HepG2 (cell line): Measurements from ENCODE around the gene NFX1. TPM values are rescaled to one million over a fixed set of nuclear protein-coding genes. Genes with fewer than 3 reads are reported as not detected.

Source experiments
- ARID2 ChIP-seq: sonication (generic); formaldehyde crosslinking; IDR thresholded peaks from 2 replicates; pipeline ENCODE4 v1.8.1; 2022; ENCODE audit warnings: mild to moderate bottlenecking, missing genetic modification reagents, borderline replicate concordance
- ATAD3A ChIP-seq: sonication (generic); formaldehyde crosslinking; IDR thresholded peaks from 2 replicates; pipeline ENCODE4 v1.4.0; 2020; ENCODE audit warnings: missing genetic modification reagents
- ATF7 ChIP-seq, 2 experiments: fragments of 450-650 bp in 1 of 2; sonication (generic) in 1 of 2; formaldehyde crosslinking in 1 of 2; IDR thresholded peaks; 2 replicates each; pipeline versions ENCODE4 v1.4.0 to v1.6.1; 2016 to 2020; ENCODE audit warnings: antibody characterized with exemption in 1 of 2, mild to moderate bottlenecking in 1 of 2, missing genetic modification reagents in 1 of 2
- DDIT3 ChIP-seq: sonication (generic); formaldehyde crosslinking; IDR thresholded peaks from 2 replicates; pipeline ENCODE4 v1.4.0; 2020; ENCODE audit warnings: mild to moderate bottlenecking, missing genetic modification reagents
- GATAD1 ChIP-seq: IDR thresholded peaks from 2 replicates; pipeline ENCODE4 v1.6.1; 2016; ENCODE audit warnings: missing genetic modification reagents, missing compliant biosample characterization
- KAT7 ChIP-seq: IDR thresholded peaks from 2 replicates; pipeline ENCODE4 v1.6.1; 2018; ENCODE audit warnings: borderline replicate concordance, missing compliant biosample characterization
- KLF16 ChIP-seq, 2 experiments: sonication (generic) in 1 of 2; formaldehyde crosslinking in 1 of 2; IDR thresholded peaks; 2 replicates each; pipeline versions ENCODE4 v1.6.1 to v1.8.0; 2016 to 2023; ENCODE audit warnings: missing genetic modification reagents in 2 of 2, missing compliant biosample characterization in 1 of 2
- MATR3 ChIP-seq: sonication (generic); formaldehyde crosslinking; IDR thresholded peaks from 2 replicates; pipeline ENCODE4 v1.4.0; 2020; ENCODE audit warnings: missing genetic modification reagents
- MEIS1 ChIP-seq: sonication (generic); formaldehyde crosslinking; IDR thresholded peaks from 2 replicates; pipeline ENCODE4 v1.9.0; 2021; ENCODE audit warnings: mild to moderate bottlenecking, missing genetic modification reagents, moderate library complexity, borderline replicate concordance
- MYPOP ChIP-seq: sonication (generic); formaldehyde crosslinking; IDR thresholded peaks from 2 replicates; pipeline ENCODE4 v1.8.1; 2023; ENCODE audit warnings: mild to moderate bottlenecking, moderate library complexity, missing genetic modification reagents
- NCOA2 ChIP-seq: sonication (generic); formaldehyde crosslinking; IDR thresholded peaks from 2 replicates; pipeline ENCODE4 v1.8.0; 2022; ENCODE audit warnings: inconsistent platforms
- POLR2AphosphoS5 ChIP-seq: IDR thresholded peaks from 2 replicates; pipeline ENCODE4 v1.6.1; 2012; ENCODE audit warnings: low read depth, low read length
- POLR2G ChIP-seq: fragments of 200-400 bp; formaldehyde crosslinking; IDR thresholded peaks from 2 replicates; pipeline ENCODE4 v1.6.1; 2018; ENCODE audit warnings: mild to moderate bottlenecking, low read depth, low read length, moderate library complexity
- TFAP4 ChIP-seq: sonication (generic); IDR thresholded peaks from 2 replicates; pipeline ENCODE4 v1.6.1; 2016; ENCODE audit warnings: low read depth, borderline replicate concordance
- ZBTB21 ChIP-seq: sonication (generic); formaldehyde crosslinking; IDR thresholded peaks from 2 replicates; pipeline ENCODE4 v1.4.0; 2020; ENCODE audit warnings: missing genetic modification reagents
- ZFP1 ChIP-seq: IDR thresholded peaks from 2 replicates; pipeline ENCODE4 v1.6.1; 2016
- ZFP36 ChIP-seq: fragments of 150-350 bp; IDR thresholded peaks from 2 replicates; pipeline ENCODE4 v1.6.1; 2018; ENCODE audit warnings: borderline replicate concordance, low read length, low read depth; ENCODE audit not compliant: partially characterized antibody
- ZGPAT ChIP-seq: IDR thresholded peaks from 2 replicates; pipeline ENCODE4 v1.6.1; 2016; ENCODE audit warnings: mild to moderate bottlenecking
- ZNF121 ChIP-seq: sonication (generic); formaldehyde crosslinking; IDR thresholded peaks from 2 replicates; pipeline ENCODE4 v1.5.0; 2020; ENCODE audit warnings: mild to moderate bottlenecking, missing genetic modification reagents
- ZNF577 ChIP-seq: sonication (generic); formaldehyde crosslinking; IDR thresholded peaks from 2 replicates; pipeline ENCODE4 v1.4.0; 2020; ENCODE audit warnings: mild to moderate bottlenecking, low read depth, missing genetic modification reagents, borderline replicate concordance
- ZNF615 ChIP-seq: sonication (generic); formaldehyde crosslinking; IDR thresholded peaks from 2 replicates; pipeline ENCODE4 v1.5.0; 2020; ENCODE audit warnings: mild to moderate bottlenecking, missing genetic modification reagents, borderline replicate concordance
- ZNF772 ChIP-seq: sonication (generic); formaldehyde crosslinking; IDR thresholded peaks from 2 replicates; pipeline ENCODE4 v1.5.0; 2020; ENCODE audit warnings: mild to moderate bottlenecking, missing genetic modification reagents
- ZNF784 ChIP-seq: sonication (generic); formaldehyde crosslinking; IDR thresholded peaks from 2 replicates; pipeline ENCODE4 v1.5.1; 2020; ENCODE audit warnings: missing genetic modification reagents, mild to moderate bottlenecking, borderline replicate concordance
- ZNF883 ChIP-seq: sonication (generic); formaldehyde crosslinking; IDR thresholded peaks from 2 replicates; pipeline ENCODE4 v1.5.1; 2020; ENCODE audit warnings: mild to moderate bottlenecking, missing genetic modification reagents; ENCODE audit errors: not compliant biosample characterization
- polyA plus RNA-seq, 8 experiments: library from polyadenylated mRNA; depleted of rRNA in 3 of 8; stranded (reverse) in 7 of 8; unstranded in 1 of 8; fragments of >200 nt; fragmentation: Illumina TruSeq in 4 of 8; extraction: Trizol in 4 of 8; gene quantifications; 2 replicates each; pipeline versions ENCODE4 v1.2.1 to v1.2.3, GENCODE V29; 2011 to 2016; ENCODE audit warnings: low read depth in 4 of 8, missing spikeins in 1 of 8, mixed read lengths in 1 of 8; ENCODE audit not compliant: insufficient read depth in 1 of 8
- total RNA-seq, 5 experiments: library from RNA; depleted of rRNA; stranded (reverse); fragments of >200 nt; fragmentation: Illumina TruSeq; extraction: Trizol; gene quantifications; 2 replicates each; pipeline ENCODE4 v1.2.3, GENCODE V29; 2016; ENCODE audit warnings: low read depth in 1 of 5
- TF ChIP-seq, protein P1 (sequence below): sonication (generic); formaldehyde crosslinking; IDR thresholded peaks from 2 replicates; pipeline ENCODE4 v1.8.1; 2023; ENCODE audit warnings: missing genetic modification reagents, mild to moderate bottlenecking, borderline replicate concordance
- TF ChIP-seq, protein P2 (sequence below): IDR thresholded peaks from 2 replicates; pipeline ENCODE4 v1.6.1; 2016; ENCODE audit warnings: low read depth, borderline replicate concordance

NFX1 gene
- total and polyA plus RNA-seq, 2 of the 13 experiments (the other 11 are each of a cell fraction or from before 2014, with no cell fraction given) = 23.9 to 27.5 TPM

- TF ChIP-seq ZGPAT = peak; percentile 99
- TF ChIP-seq ZNF577 (CRISPR knock-in tag) = no peak
- peak; percentile 78 for TF ChIP-seq ZBTB21
- TF ChIP-seq ZNF121 (CRISPR knock-in tag) = peak; percentile 76; the same call in 1 of the 2 replicates
- TF ChIP-seq ZFP36 = peak; percentile 79
- TF ChIP-seq ZNF772 (CRISPR knock-in tag) = peak; percentile 99
- no peak for TF ChIP-seq ZNF883
- TF ChIP-seq ZNF784 (CRISPR knock-in tag) = peak; percentile 62
- TF ChIP-seq DDIT3 (CRISPR knock-in tag) = no peak
- peak; percentile 84 for TF ChIP-seq GATAD1 (CRISPR knock-in tag)
- no peak for TF ChIP-seq POLR2G
- no peak for TF ChIP-seq ARID2 (CRISPR knock-in tag)
- TF ChIP-seq POLR2AphosphoS5 = no peak
- peak; percentile 92 for TF ChIP-seq TFAP4
- TF ChIP-seq, protein P1, sequence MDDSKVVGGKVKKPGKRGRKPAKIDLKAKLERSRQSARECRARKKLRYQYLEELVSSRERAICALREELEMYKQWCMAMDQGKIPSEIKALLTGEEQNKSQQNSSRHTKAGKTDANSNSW (CRISPR knock-in tag) = no peak
- TF ChIP-seq MATR3 (CRISPR knock-in tag) = no peak
- TF ChIP-seq MYPOP (CRISPR knock-in tag) = peak; percentile 94
- peak; percentile 96 for TF ChIP-seq NCOA2 (CRISPR knock-in tag)
- peak; percentile 91 for TF ChIP-seq ZFP1 (CRISPR knock-in tag)
- TF ChIP-seq ZNF615 (CRISPR knock-in tag) = no peak
- no peak for TF ChIP-seq ATAD3A (CRISPR knock-in tag)
- no peak for TF ChIP-seq KAT7
- TF ChIP-seq, protein P2, sequence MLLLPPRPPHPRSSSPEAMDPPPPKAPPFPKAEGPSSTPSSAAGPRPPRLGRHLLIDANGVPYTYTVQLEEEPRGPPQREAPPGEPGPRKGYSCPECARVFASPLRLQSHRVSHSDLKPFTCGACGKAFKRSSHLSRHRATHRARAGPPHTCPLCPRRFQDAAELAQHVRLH (CRISPR knock-in tag) = peak; percentile 87; the same call in 1 of the 2 replicates
- peak; percentile 99 for TF ChIP-seq MEIS1
- TF ChIP-seq KLF16 (CRISPR knock-in tag; IDR thresholded peaks at IDR 0.05) = peak in 1 of 2 experiments; percentile 93; a peak in 2 of 4 replicates
- TF ChIP-seq ATF7 (IDR thresholded peaks at IDR 0.05) = peak; percentile 43; the same call in 1 of the 2 replicates
- peak; percentile 87 for TF ChIP-seq ATF7 (CRISPR knock-in tag; IDR thresholded peaks at IDR 0.05)
These were observed 125.3 kb downstream of the NFX1 start (continued) for GRCh38 chr9:33415501-33416038.
